ENCODE results near the gene DTD2. TPM values are rescaled to one million over a fixed set of nuclear protein-coding genes. Genes with fewer than 3 reads are reported as not detected.

DTD2 gene
- total and polyA plus RNA-seq, 2 experiments from 2014 or later: 13.7 to 49.2 TPM

DNA sequence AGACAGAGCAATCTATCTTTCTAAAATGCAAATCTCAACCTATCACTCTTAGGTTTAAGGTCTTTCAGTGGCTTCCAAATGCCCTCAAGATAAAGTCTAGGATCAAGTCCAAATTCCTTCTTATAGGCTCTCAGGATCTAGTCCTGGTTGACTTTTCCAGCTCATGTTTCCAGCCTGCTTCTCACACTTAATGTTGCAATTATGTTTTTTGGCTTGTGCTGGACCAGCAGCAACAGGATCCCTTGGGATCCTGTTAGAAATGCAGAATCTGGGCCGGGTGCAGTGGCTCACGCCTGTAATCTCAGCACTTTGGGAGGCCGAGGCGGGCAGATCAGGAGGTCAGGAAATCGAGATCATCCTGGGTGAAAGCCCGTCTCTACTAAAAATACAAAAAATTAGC lies 19.9 kb upstream of the DTD2 start:
- TF ChIP-seq EZH2 (IDR thresholded peaks at IDR 0.05; ENCODE audit: borderline replicate concordance): no peak
- no peak for TF ChIP-seq EZH2phosphoT487 (IDR thresholded peaks at IDR 0.05; ENCODE audit: low read depth, severe bottlenecking, unreplicated experiment)
- TF ChIP-seq, protein P1, sequence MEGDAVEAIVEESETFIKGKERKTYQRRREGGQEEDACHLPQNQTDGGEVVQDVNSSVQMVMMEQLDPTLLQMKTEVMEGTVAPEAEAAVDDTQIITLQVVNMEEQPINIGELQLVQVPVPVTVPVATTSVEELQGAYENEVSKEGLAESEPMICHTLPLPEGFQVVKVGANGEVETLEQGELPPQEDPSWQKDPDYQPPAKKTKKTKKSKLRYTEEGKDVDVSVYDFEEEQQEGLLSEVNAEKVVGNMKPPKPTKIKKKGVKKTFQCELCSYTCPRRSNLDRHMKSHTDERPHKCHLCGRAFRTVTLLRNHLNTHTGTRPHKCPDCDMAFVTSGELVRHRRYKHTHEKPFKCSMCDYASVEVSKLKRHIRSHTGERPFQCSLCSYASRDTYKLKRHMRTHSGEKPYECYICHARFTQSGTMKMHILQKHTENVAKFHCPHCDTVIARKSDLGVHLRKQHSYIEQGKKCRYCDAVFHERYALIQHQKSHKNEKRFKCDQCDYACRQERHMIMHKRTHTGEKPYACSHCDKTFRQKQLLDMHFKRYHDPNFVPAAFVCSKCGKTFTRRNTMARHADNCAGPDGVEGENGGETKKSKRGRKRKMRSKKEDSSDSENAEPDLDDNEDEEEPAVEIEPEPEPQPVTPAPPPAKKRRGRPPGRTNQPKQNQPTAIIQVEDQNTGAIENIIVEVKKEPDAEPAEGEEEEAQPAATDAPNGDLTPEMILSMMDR (IDR thresholded peaks at IDR 0.05; ENCODE audit: poor library complexity): no peak
- no peaks in the 10 kb centered on the region for H3K9me2 ChIP-seq (replicated peaks; ENCODE audit: insufficient read depth)
- H3K36me3 ChIP-seq (replicated peaks; ENCODE audit: insufficient read depth, low read depth): no peaks in the 10 kb centered on the region
- H3K9me3 ChIP-seq (ENCODE audit: low read depth): no peaks in the 10 kb centered on the region
- no peaks in the 10 kb centered on the region for H4K20me1 ChIP-seq (ENCODE audit: insufficient read depth, poor library complexity, severe bottlenecking)
- H3K4me3 ChIP-seq: no peak overlapping the region
- no peaks in the 10 kb centered on the region for H3K27me3 ChIP-seq
- WGBS (ENCODE audit: low lambda C conversion rate, missing lambda C conversion rate): 95% methylated on average over 6 of the region's 6 CpGs
- no peaks in the 10 kb centered on the region for H3K79me2 ChIP-seq
- H3K4me1 ChIP-seq (ENCODE audit: insufficient read depth): no peaks in the 10 kb centered on the region
- H2AFZ ChIP-seq: no peak overlapping the region
- H3K4me2 ChIP-seq: no peak overlapping the region
- no peak for DNase-seq (ENCODE audit: low spot score)
- H3K27ac ChIP-seq: no peak overlapping the region

DNA sequence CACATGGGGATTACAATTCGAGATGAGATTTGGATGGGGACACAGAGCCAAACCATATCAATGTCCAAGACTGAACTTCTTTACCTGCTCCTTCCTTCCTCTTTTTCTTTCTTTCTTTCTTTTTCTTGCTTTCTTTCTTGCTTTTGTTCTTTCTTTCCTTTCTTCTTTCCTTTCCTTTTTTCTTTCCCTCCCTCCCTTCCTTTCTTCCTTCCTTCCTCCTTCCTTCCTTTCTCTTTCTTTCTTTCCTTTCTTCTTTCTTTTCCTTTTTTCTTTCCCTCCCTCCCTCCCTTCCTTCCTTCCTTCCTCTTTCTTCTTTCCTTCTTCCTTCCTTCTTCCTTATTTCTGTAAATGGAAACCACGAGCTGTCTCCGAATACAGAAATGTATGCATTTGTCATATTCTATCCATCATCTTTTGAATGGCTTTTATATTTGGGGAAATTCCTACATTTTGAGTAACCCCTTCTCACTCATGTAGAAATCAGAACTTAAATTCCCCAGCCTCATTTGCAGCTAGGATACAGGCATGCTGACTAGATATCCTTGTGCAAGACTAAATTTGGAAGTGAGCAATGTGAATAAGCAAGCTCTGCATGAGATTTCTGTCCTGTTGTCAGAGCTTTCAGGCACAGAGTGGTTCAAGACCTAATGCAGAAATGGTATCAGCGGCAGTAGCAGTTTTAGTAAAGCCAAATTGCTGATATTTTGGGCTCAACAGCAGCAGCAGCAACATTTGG lies 19.0 kb upstream of the DTD2 start:
- Histone ChIP-seq H3K4me2 (no peak overlapping the region), H3K9me2 (replicated peaks; ENCODE audit: insufficient read depth) (no peaks in the 10 kb centered on the region), H3K4me3 (no peak overlapping the region), H4K20me1 (ENCODE audit: insufficient read depth, poor library complexity, severe bottlenecking) (no peaks in the 10 kb centered on the region), H3K27me3 (no peaks in the 10 kb centered on the region), H3K9me3 (ENCODE audit: low read depth) (no peaks in the 10 kb centered on the region), H3K79me2 (no peaks in the 10 kb centered on the region), H3K36me3 (replicated peaks; ENCODE audit: insufficient read depth, low read depth) (no peaks in the 10 kb centered on the region), H2AFZ (no peak overlapping the region), H3K27ac (no peak overlapping the region), H3K4me1 (ENCODE audit: insufficient read depth) (no peaks in the 10 kb centered on the region)
- DNase-seq (ENCODE audit: low spot score): no peak
- no peak for TF ChIP-seq EZH2phosphoT487 (IDR thresholded peaks at IDR 0.05; ENCODE audit: low read depth, severe bottlenecking, unreplicated experiment)
- TF ChIP-seq, protein P1 (IDR thresholded peaks at IDR 0.05; ENCODE audit: poor library complexity): no peak
- no peak for TF ChIP-seq EZH2 (IDR thresholded peaks at IDR 0.05; ENCODE audit: borderline replicate concordance)
- 93% methylated on average over 4 of the region's 4 CpGs for WGBS (ENCODE audit: low lambda C conversion rate, missing lambda C conversion rate)

DNA sequence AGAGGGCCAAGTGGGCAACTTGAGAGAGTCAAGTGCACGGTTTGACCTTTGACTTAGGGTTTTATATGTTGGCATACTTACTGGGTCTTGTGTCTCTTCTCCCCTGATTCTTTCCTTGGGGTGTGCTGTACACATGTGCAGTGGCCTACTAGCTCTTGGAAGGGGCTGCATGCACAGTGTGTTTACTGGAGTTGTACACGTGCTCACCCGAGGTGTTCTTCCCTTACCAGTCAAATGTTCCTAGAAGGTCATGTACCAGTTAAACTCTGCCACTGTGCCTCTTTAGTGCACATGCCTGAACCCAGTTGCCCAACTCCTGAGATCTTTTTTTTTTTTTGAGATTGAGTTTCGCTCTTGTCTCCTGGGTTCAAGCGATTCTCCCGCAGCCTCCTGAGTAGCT lies 9.2 kb upstream of the DTD2 start:
- Histone ChIP-seq H2AFZ (no peak overlapping the region), H3K27ac (no peak overlapping the region), H3K27me3 (no peaks in the 10 kb centered on the region), H3K36me3 (replicated peaks; ENCODE audit: insufficient read depth, low read depth) (no peaks in the 10 kb centered on the region), H3K9me2 (replicated peaks; ENCODE audit: insufficient read depth) (no peaks in the 10 kb centered on the region), H3K9me3 (ENCODE audit: low read depth) (no peaks in the 10 kb centered on the region), H3K4me1 (ENCODE audit: insufficient read depth) (no peaks in the 10 kb centered on the region), H3K79me2 (no peaks in the 10 kb centered on the region), H3K4me3 (no peak overlapping the region), H3K4me2 (no peak overlapping the region), H4K20me1 (ENCODE audit: insufficient read depth, poor library complexity, severe bottlenecking) (no peaks in the 10 kb centered on the region)
- DNase-seq (ENCODE audit: low spot score): no peak
- WGBS (ENCODE audit: low lambda C conversion rate, missing lambda C conversion rate): 96% methylated on average over 6 of the region's 6 CpGs
- TF ChIP-seq, protein P1 (IDR thresholded peaks at IDR 0.05; ENCODE audit: poor library complexity): no peak
- TF ChIP-seq EZH2phosphoT487 (IDR thresholded peaks at IDR 0.05; ENCODE audit: low read depth, severe bottlenecking, unreplicated experiment) (no peak), EZH2 (IDR thresholded peaks at IDR 0.05; ENCODE audit: borderline replicate concordance) (no peak)

Data from hepatocyte (in vitro differentiated cells).